Tibial nerve (tissue), 4 donors: ENCODE results near the gene FUCA2. TPM values are rescaled to one million over a fixed set of nuclear protein-coding genes. Genes with fewer than 3 reads are reported as not detected.

Experiments used
- DNase-seq, 2 donors: peaks; one replicate each; pipeline ENCODE4 v3.0.0-alpha.2; 2019; ENCODE audit warnings: low spot score in 2 of 2
- H3K27ac ChIP-seq, 4 donors: fragments of 200-600 bp; sonication (generic) in 3 of 4; one replicate each; pipeline ENCODE4 v1.5.1; 2017 to 2019; ENCODE audit warnings: mild to moderate bottlenecking in 1 of 4
- H3K27me3 ChIP-seq, 2 donors: fragments of 200-600 bp; sonication (generic) in 1 of 2; one replicate each; pipeline versions ENCODE4 v1.5.1 to v1.6.0; 2017 to 2019
- H3K36me3 ChIP-seq, 3 donors: fragments of 200-600 bp; sonication (generic); one replicate each; pipeline ENCODE4 v1.5.1; 2018 to 2019
- H3K4me1 ChIP-seq, 4 donors: fragments of 200-600 bp; sonication (generic) in 3 of 4; one replicate each; pipeline ENCODE4 v1.5.1; 2017 to 2019
- H3K4me3 ChIP-seq, 4 donors: fragments of 200-600 bp; sonication (generic) in 3 of 4; one replicate each; pipeline ENCODE4 v1.5.1; 2017 to 2019; ENCODE audit warnings: mild to moderate bottlenecking in 1 of 4, moderate library complexity in 1 of 4
- H3K9me3 ChIP-seq, 4 donors: fragments of 200-600 bp; sonication (generic) in 3 of 4; one replicate each; pipeline ENCODE4 v1.5.1; 2017 to 2019
- CTCF ChIP-seq, 5 experiments: fragments of 200-600 bp in 3 of 5; fragments of 450-650 bp in 2 of 5; sonication (generic) in 3 of 5; IDR thresholded peaks; one replicate each; pipeline ENCODE4 v1.5.1; 2016 to 2019; ENCODE audit warnings: antibody characterized with exemption in 5 of 5, mild to moderate bottlenecking in 3 of 5, moderate library complexity in 2 of 5
- EP300 ChIP-seq, 2 donors: sonication (generic); formaldehyde crosslinking; IDR thresholded peaks; one replicate each; pipeline ENCODE4 v1.6.1; 2017; ENCODE audit warnings: antibody characterized with exemption in 2 of 2, mild to moderate bottlenecking in 1 of 2
- POLR2A ChIP-seq, 2 donors: fragments of 450-650 bp; IDR thresholded peaks; one replicate each; pipeline ENCODE4 v1.6.1; 2017; ENCODE audit warnings: antibody characterized with exemption in 2 of 2, mild to moderate bottlenecking in 2 of 2, moderate library complexity in 2 of 2
- WGBS, 2 donors: methylation state at CpG; one replicate each; pipeline ENCODE4 v1.1.5; 2018; 5-methylcytosine and 5-hydroxymethylcytosine counted together
- total RNA-seq, 4 donors: library from RNA; depleted of rRNA; stranded (reverse); fragments of >200 nt; gene quantifications; one replicate each; pipeline ENCODE4 v1.1.0, GENCODE V29; 2016

FUCA2 gene
- total RNA-seq, 4 donors from 2014 or later: 24.9 to 49.6 (median 33.6) TPM

- H3K4me3 ChIP-seq: no peak overlapping the region
- WGBS, 2 donors: 91 to 96% methylated on average over 2 of the region's 2 CpGs
- TF ChIP-seq CTCF (IDR thresholded peaks at IDR 0.05): no peak
- TF ChIP-seq EP300 (IDR thresholded peaks at IDR 0.05): no peak
- TF ChIP-seq POLR2A (IDR thresholded peaks at IDR 0.05): no peak
Measured at GRCh38 chr6:143542888-143543287, 31.4 kb upstream of the FUCA2 start.

GRCh38 chr6:143540192-143540591 is 28.7 kb upstream of the FUCA2 start:
- no peaks in the 10 kb centered on the region for H3K27me3 ChIP-seq
- no peak for TF ChIP-seq CTCF (IDR thresholded peaks at IDR 0.05)
- TF ChIP-seq EP300 (IDR thresholded peaks at IDR 0.05): no peak
- TF ChIP-seq POLR2A (IDR thresholded peaks at IDR 0.05): no peak
- no peak for DNase-seq
- no peaks in the 10 kb centered on the region for H3K36me3 ChIP-seq
- H3K27ac ChIP-seq: no peak overlapping the region
- WGBS, 2 donors: 57 to 76% methylated on average over 3 of the region's 3 CpGs
- peaks cover 0 to 14% (median 6%) of the 10 kb centered on the region in 4 donors for H3K4me1 ChIP-seq
- H3K9me3 ChIP-seq: no peaks in the 10 kb centered on the region
- no peak overlapping the region for H3K4me3 ChIP-seq

More at GRCh38 chr6:143542888-143543287, 31.4 kb upstream of the FUCA2 start:
- Histone ChIP-seq H3K9me3 (no peaks in the 10 kb centered on the region), H3K27me3 (no peaks in the 10 kb centered on the region), H3K4me1 (peaks cover 0 to 8% (median under 1%) of the 10 kb centered on the region in 4 donors), H3K27ac (no peak overlapping the region), H3K36me3 (no peaks in the 10 kb centered on the region)
- DNase-seq: no peak

- Histone ChIP-seq H3K4me1 (peaks cover 0 to 14% (median 6%) of the 10 kb centered on the region in 4 donors), H3K9me3 (no peaks in the 10 kb centered on the region), H3K36me3 (no peaks in the 10 kb centered on the region), H3K27ac (no peak overlapping the region), H3K4me3 (no peak overlapping the region), H3K27me3 (no peaks in the 10 kb centered on the region)
- no peak for DNase-seq
- TF ChIP-seq POLR2A (IDR thresholded peaks at IDR 0.05): no peak
- TF ChIP-seq EP300 (IDR thresholded peaks at IDR 0.05): no peak
- no peak for TF ChIP-seq CTCF (IDR thresholded peaks at IDR 0.05)
- 87 to 93% methylated on average over 7 of the region's 7 CpGs for WGBS, 2 donors
Measured at GRCh38 chr6:143539734-143540133, 28.2 kb upstream of the FUCA2 start.

- H3K4me1 ChIP-seq: peaks cover 0 to 14% (median 6%) of the 10 kb centered on the region in 4 donors
- no peak for TF ChIP-seq CTCF (IDR thresholded peaks at IDR 0.05)
- TF ChIP-seq POLR2A (IDR thresholded peaks at IDR 0.05): no peak
- no peak overlapping the region for H3K27ac ChIP-seq
- no peaks in the 10 kb centered on the region for H3K9me3 ChIP-seq
- no peaks in the 10 kb centered on the region for H3K27me3 ChIP-seq
- DNase-seq: no peak
- 91 to 97% methylated on average over 4 of the region's 4 CpGs for WGBS, 2 donors
- no peaks in the 10 kb centered on the region for H3K36me3 ChIP-seq
- no peak overlapping the region for H3K4me3 ChIP-seq
Measured at GRCh38 chr6:143539106-143539505, 27.6 kb upstream of the FUCA2 start.

- H3K27me3 ChIP-seq: no peaks in the 10 kb centered on the region
- TF ChIP-seq EP300 (IDR thresholded peaks at IDR 0.05): no peak
- no peak for TF ChIP-seq CTCF (IDR thresholded peaks at IDR 0.05)
- no peak for TF ChIP-seq POLR2A (IDR thresholded peaks at IDR 0.05)
- WGBS, 2 donors: 95 to 99% methylated on average over 7 of the region's 7 CpGs
Measured at GRCh38 chr6:143538374-143538773, 26.9 kb upstream of the FUCA2 start.

More at GRCh38 chr6:143538374-143538773, 26.9 kb upstream of the FUCA2 start:
- Histone ChIP-seq H3K36me3 (no peaks in the 10 kb centered on the region), H3K4me1 (peaks cover 0 to 12% (median 5%) of the 10 kb centered on the region in 4 donors), H3K27ac (no peak overlapping the region), H3K9me3 (no peaks in the 10 kb centered on the region), H3K4me3 (no peak overlapping the region)
- DNase-seq: no peak
